HUDEP-2 (cell line): ENCODE data around the gene PADI1.

Experiments
- DNase-seq, 76 experiments: peaks; one replicate each; lab custom pipeline; 2025; ENCODE audit not compliant: unreplicated experiment in 76 of 76; lab: John Stamatoyannopoulos, UW

Gene PADI1

GRCh38 chr1:17293681-17294425, 88.9 kb downstream of the PADI1 start:
- DNase-seq: peak in 1 of 76 experiments; percentile 9

DNA sequence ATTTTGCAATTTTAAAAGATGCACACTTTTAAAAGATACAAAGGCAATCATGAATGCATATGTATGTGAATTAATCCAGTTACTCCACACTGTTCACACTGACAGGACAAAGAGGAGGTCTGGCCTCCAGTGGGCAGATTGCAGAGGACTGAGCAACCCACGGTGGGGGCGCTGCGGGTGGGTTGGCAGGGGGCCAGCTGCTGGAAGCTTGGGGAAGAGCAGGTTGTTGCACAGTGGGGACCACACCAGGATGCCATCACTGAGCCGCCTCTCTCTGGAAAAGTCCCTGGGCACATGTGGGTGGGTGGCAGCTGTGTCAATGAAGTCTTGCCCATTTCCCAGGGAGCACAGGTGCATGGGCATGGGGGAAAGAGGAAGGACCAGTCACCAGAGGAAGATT, 90.4 kb downstream of the PADI1 start:
- no peak for DNase-seq
